ENCODE measurements around the gene RAPGEF6. TPM values are rescaled to one million over a fixed set of nuclear protein-coding genes. Genes with fewer than 3 reads are reported as not detected.

The RAPGEF6 gene
- polyA plus RNA-seq, 1 donor from 2014 or later, result 121 TPM

DNA sequence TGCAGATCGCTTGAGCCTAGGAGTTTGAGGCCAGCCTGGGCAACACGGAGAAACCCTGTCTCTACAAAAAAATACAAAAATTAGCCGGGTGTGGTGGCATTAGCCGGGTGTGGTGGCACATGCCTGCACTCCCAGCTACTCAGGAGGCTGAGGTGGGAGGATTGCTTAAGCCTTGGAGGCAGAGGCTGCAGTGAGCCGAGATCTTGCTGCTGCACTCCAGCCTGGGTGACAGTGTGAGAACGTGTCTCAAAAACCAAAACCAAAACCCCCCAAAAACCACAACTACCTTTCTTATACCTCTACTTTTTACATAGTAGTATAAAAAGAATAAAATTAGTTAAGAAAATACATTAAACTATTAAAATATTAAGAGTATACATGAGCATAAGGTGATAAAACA is 121.2 kb downstream of the RAPGEF6 start:
- H3K27me3 ChIP-seq (ENCODE audit: insufficient read depth, low read depth, low read length), result no peaks in the 10 kb centered on the region
- no peaks in the 10 kb centered on the region for H4K20me1 ChIP-seq (ENCODE audit: insufficient read depth)
- TF ChIP-seq POLR2AphosphoS5 (IDR thresholded peaks at IDR 0.05), result no peak
- TF ChIP-seq, protein P1, sequence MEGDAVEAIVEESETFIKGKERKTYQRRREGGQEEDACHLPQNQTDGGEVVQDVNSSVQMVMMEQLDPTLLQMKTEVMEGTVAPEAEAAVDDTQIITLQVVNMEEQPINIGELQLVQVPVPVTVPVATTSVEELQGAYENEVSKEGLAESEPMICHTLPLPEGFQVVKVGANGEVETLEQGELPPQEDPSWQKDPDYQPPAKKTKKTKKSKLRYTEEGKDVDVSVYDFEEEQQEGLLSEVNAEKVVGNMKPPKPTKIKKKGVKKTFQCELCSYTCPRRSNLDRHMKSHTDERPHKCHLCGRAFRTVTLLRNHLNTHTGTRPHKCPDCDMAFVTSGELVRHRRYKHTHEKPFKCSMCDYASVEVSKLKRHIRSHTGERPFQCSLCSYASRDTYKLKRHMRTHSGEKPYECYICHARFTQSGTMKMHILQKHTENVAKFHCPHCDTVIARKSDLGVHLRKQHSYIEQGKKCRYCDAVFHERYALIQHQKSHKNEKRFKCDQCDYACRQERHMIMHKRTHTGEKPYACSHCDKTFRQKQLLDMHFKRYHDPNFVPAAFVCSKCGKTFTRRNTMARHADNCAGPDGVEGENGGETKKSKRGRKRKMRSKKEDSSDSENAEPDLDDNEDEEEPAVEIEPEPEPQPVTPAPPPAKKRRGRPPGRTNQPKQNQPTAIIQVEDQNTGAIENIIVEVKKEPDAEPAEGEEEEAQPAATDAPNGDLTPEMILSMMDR (IDR thresholded peaks at IDR 0.05; ENCODE audit: poor library complexity, severe bottlenecking), result no peak
- no peak for TF ChIP-seq EZH2 (IDR thresholded peaks at IDR 0.05; ENCODE audit: borderline replicate concordance, insufficient read depth, low read length, poor library complexity, severe bottlenecking)
- no peak overlapping the region for H3K27ac ChIP-seq (ENCODE audit: low read length)
- no peaks in the 10 kb centered on the region for H3K9me2 ChIP-seq (ENCODE audit: insufficient read depth, low read length)
- no peak overlapping the region for H3K4me2 ChIP-seq (ENCODE audit: low read length)
- H3K4me3 ChIP-seq (ENCODE audit: low read length), result no peak overlapping the region
- H2AFZ ChIP-seq (ENCODE audit: low read depth, low read length), result no peak overlapping the region
- H3K9ac ChIP-seq (ENCODE audit: low read length), result no peak overlapping the region
- H3F3A ChIP-seq (ENCODE audit: insufficient read depth, low read length, poor library complexity, severe bottlenecking), result no peaks in the 10 kb centered on the region
- H3K9me3 ChIP-seq (ENCODE audit: low read length), result no peaks in the 10 kb centered on the region
- H3K79me2 ChIP-seq (replicated peaks; ENCODE audit: insufficient read depth, low read length), result no peaks in the 10 kb centered on the region
- H3K36me3 ChIP-seq (ENCODE audit: insufficient read depth, low read length), result peaks cover 4% of the 10 kb centered on the region

DNA sequence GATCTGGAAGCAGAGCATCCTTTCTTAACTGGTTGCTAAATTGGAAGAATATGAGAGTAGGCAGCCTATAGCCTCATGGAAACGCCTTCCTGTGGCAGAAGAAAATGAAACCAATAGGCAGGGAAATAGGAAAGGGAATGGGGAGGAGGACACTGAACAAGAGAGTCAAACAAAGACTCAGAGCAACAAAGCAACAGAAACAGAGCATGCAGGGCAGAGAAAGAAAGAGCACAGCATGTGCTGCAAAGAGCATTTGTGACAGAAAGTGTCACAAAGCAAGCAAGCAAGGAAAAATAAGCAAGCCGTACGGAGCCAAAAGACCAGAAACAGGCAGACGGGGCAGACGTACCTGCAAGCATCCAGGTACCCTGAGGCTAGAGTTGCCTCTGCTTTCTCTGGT is 123.1 kb downstream of the RAPGEF6 start:
- no peak overlapping the region for H3K9ac ChIP-seq (ENCODE audit: low read length)
- no peaks in the 10 kb centered on the region for H3K9me2 ChIP-seq (ENCODE audit: insufficient read depth, low read length)
- no peaks in the 10 kb centered on the region for H3K9me3 ChIP-seq (ENCODE audit: low read length)
- H3K27ac ChIP-seq (ENCODE audit: low read length), result no peak overlapping the region
- TF ChIP-seq, protein P2, sequence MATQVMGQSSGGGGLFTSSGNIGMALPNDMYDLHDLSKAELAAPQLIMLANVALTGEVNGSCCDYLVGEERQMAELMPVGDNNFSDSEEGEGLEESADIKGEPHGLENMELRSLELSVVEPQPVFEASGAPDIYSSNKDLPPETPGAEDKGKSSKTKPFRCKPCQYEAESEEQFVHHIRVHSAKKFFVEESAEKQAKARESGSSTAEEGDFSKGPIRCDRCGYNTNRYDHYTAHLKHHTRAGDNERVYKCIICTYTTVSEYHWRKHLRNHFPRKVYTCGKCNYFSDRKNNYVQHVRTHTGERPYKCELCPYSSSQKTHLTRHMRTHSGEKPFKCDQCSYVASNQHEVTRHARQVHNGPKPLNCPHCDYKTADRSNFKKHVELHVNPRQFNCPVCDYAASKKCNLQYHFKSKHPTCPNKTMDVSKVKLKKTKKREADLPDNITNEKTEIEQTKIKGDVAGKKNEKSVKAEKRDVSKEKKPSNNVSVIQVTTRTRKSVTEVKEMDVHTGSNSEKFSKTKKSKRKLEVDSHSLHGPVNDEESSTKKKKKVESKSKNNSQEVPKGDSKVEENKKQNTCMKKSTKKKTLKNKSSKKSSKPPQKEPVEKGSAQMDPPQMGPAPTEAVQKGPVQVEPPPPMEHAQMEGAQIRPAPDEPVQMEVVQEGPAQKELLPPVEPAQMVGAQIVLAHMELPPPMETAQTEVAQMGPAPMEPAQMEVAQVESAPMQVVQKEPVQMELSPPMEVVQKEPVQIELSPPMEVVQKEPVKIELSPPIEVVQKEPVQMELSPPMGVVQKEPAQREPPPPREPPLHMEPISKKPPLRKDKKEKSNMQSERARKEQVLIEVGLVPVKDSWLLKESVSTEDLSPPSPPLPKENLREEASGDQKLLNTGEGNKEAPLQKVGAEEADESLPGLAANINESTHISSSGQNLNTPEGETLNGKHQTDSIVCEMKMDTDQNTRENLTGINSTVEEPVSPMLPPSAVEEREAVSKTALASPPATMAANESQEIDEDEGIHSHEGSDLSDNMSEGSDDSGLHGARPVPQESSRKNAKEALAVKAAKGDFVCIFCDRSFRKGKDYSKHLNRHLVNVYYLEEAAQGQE (IDR thresholded peaks at IDR 0.05; ENCODE audit: borderline replicate concordance), result no peak
- no peaks in the 10 kb centered on the region for H3F3A ChIP-seq (ENCODE audit: insufficient read depth, low read length, poor library complexity, severe bottlenecking)
- H3K36me3 ChIP-seq (ENCODE audit: insufficient read depth, low read length), result peaks cover 4% of the 10 kb centered on the region
- no peak overlapping the region for H3K4me2 ChIP-seq (ENCODE audit: low read length)
- H4K20me1 ChIP-seq (ENCODE audit: insufficient read depth), result no peaks in the 10 kb centered on the region
- H2AFZ ChIP-seq (ENCODE audit: low read depth, low read length), result no peak overlapping the region
- no peaks in the 10 kb centered on the region for H3K27me3 ChIP-seq (ENCODE audit: insufficient read depth, low read depth, low read length)
- H3K79me2 ChIP-seq (replicated peaks; ENCODE audit: insufficient read depth, low read length), result no peaks in the 10 kb centered on the region
- no peak overlapping the region for H3K4me3 ChIP-seq (ENCODE audit: low read length)

DNA sequence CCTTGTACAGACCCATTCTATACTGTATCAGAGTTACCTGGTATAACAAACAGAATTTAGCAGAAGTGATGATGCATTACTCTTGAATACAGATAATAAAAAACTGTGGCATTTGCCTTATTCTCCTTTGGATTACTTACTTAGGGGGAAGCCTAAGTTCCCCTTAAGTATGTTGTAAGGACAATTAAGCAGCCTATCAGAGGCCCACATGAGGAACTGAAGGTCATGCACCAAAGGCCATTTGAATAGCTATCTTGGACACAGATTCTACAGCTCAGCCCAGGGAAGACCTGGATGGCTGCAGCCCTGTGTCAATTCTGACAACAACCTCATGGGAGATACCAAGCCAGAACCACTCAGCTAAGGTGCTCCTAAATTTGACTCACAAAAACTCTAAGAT is 125.2 kb downstream of the RAPGEF6 start:
- H2AFZ ChIP-seq (ENCODE audit: low read depth, low read length), result no peak overlapping the region
- TF ChIP-seq, protein P2 (IDR thresholded peaks at IDR 0.05; ENCODE audit: borderline replicate concordance), result no peak
- TF ChIP-seq EP300 (conservative IDR thresholded peaks at IDR 0.05; ENCODE audit: poor library complexity, severe bottlenecking) (no peak), RAD21 (conservative IDR thresholded peaks at IDR 0.05) (no peak), POLR2AphosphoS5 (IDR thresholded peaks at IDR 0.05) (no peak), TAF1 (IDR thresholded peaks at IDR 0.05; ENCODE audit: low read depth) (no peak), EZH2 (IDR thresholded peaks at IDR 0.05; ENCODE audit: borderline replicate concordance, insufficient read depth, low read length, poor library complexity, severe bottlenecking) (no peak), MXI1 (conservative IDR thresholded peaks at IDR 0.05; ENCODE audit: poor library complexity, severe bottlenecking) (no peak), SMC3 (conservative IDR thresholded peaks at IDR 0.05; ENCODE audit: poor library complexity) (no peak)
- TF ChIP-seq, protein P1 (IDR thresholded peaks at IDR 0.05; ENCODE audit: poor library complexity, severe bottlenecking), result no peak
- H3K27ac ChIP-seq (ENCODE audit: low read length), result no peak overlapping the region
- H3K9me3 ChIP-seq (ENCODE audit: low read length), result no peaks in the 10 kb centered on the region
- H3K4me2 ChIP-seq (ENCODE audit: low read length), result no peak overlapping the region
- H3K9ac ChIP-seq (ENCODE audit: low read length), result no peak overlapping the region
- no peaks in the 10 kb centered on the region for H3K79me2 ChIP-seq (replicated peaks; ENCODE audit: insufficient read depth, low read length)
- peaks cover 10% of the 10 kb centered on the region for H3K36me3 ChIP-seq (ENCODE audit: insufficient read depth, low read length)
- H3K27me3 ChIP-seq (ENCODE audit: insufficient read depth, low read depth, low read length), result no peaks in the 10 kb centered on the region
- H3K4me3 ChIP-seq (ENCODE audit: low read length), result no peak overlapping the region
- H4K20me1 ChIP-seq (ENCODE audit: insufficient read depth), result no peaks in the 10 kb centered on the region
- no peaks in the 10 kb centered on the region for H3K9me2 ChIP-seq (ENCODE audit: insufficient read depth, low read length)
- H3F3A ChIP-seq (ENCODE audit: insufficient read depth, low read length, poor library complexity, severe bottlenecking), result no peaks in the 10 kb centered on the region

All from neural cell (in vitro differentiated cells).